ENCODE results near the gene DUOX2. TPM values are rescaled to one million over a fixed set of nuclear protein-coding genes. Genes with fewer than 3 reads are reported as not detected.

DUOX2 gene
- total RNA-seq, 1 donor from 2014 or later, result 20.6 TPM

DNA sequence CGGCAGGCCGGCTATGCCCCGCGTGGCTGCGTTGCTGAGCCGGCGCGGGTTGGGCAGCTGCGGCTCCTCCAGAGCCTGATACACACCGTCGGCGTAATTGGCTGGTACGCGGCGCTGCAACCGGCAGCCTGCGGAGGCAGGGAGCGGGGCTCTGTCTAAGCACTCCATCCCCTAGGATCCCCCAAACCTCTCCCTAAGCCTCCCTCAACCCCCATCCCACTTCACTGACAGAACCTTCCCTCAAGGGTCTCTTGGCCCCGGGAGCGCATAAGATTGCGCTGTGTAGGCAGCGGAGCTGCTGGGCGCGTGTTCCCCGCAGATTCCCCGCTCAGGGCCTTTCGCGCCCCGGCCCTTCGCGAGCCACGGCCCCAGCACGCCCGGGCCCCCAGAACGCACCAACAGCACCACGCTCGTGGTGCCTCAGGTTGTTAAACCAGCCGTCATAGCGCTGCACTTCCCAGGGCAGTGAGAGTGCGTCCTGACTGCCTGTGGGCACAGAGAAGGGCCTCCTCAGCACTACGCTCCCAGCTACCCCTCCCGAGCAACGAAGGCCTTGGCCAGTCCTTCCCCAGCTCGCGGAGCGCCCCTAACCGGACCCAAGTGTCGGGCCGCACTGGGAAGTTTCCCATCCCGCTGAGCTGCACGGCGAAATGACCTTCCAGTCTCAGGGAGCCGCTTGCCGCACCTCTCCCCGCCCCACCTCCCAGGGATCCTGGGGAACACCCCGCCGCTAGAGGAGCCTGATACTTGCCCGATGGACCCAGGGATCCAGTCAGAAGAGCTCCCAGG lies 1.2 kb downstream of the DUOX2 start:
- Histone ChIP-seq H3K9me3 (no peaks in the 10 kb centered on the region), H3K4me1 (peaks cover 44% of the 10 kb centered on the region), H3K27me3 (peaks cover 12% of the 10 kb centered on the region), H3K4me3 (peak overlapping the region; percentile 10 to 23), H3K27ac (no peak overlapping the region), H3K36me3 (no peaks in the 10 kb centered on the region)
- intact Hi-C loops (cut with DNase I), result no loop called here
- no peak for DNase-seq (ENCODE audit: extremely low spot score in 2 of 2)
- TF ChIP-seq POLR2AphosphoS5 (IDR thresholded peaks at IDR 0.05; ENCODE audit: insufficient read depth in 1 of 2, low read depth in 1 of 2) (no peak), POLR2A (IDR thresholded peaks at IDR 0.05) (no peak)
- TF ChIP-seq, protein P1, sequence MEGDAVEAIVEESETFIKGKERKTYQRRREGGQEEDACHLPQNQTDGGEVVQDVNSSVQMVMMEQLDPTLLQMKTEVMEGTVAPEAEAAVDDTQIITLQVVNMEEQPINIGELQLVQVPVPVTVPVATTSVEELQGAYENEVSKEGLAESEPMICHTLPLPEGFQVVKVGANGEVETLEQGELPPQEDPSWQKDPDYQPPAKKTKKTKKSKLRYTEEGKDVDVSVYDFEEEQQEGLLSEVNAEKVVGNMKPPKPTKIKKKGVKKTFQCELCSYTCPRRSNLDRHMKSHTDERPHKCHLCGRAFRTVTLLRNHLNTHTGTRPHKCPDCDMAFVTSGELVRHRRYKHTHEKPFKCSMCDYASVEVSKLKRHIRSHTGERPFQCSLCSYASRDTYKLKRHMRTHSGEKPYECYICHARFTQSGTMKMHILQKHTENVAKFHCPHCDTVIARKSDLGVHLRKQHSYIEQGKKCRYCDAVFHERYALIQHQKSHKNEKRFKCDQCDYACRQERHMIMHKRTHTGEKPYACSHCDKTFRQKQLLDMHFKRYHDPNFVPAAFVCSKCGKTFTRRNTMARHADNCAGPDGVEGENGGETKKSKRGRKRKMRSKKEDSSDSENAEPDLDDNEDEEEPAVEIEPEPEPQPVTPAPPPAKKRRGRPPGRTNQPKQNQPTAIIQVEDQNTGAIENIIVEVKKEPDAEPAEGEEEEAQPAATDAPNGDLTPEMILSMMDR (IDR thresholded peaks at IDR 0.05), result no peak

- no peaks in the 10 kb centered on the region for H3K36me3 ChIP-seq
- H3K27ac ChIP-seq, result no peak overlapping the region
- H3K27me3 ChIP-seq, result peaks cover 12% of the 10 kb centered on the region
- intact Hi-C loops (cut with DNase I), result no loop called here
- TF ChIP-seq POLR2A (IDR thresholded peaks at IDR 0.05) (no peak), POLR2AphosphoS5 (IDR thresholded peaks at IDR 0.05; ENCODE audit: insufficient read depth in 1 of 2, low read depth in 1 of 2) (no peak)
- TF ChIP-seq, protein P1 (IDR thresholded peaks at IDR 0.05), result no peak
- no peaks in the 10 kb centered on the region for H3K9me3 ChIP-seq
- peak overlapping the region; percentile 10 to 23 for H3K4me3 ChIP-seq
- DNase-seq (ENCODE audit: extremely low spot score in 2 of 2), result no peak
- peaks cover 37% of the 10 kb centered on the region for H3K4me1 ChIP-seq
Observed at GRCh38 chr15:45112143-45112590, 1.8 kb downstream of the DUOX2 start.

GRCh38 chr15:45111390-45112142 lies 2.4 kb downstream of the DUOX2 start:
- H3K27me3 ChIP-seq, result peaks cover 12% of the 10 kb centered on the region
- H3K4me3 ChIP-seq, result peak overlapping the region in 1 of 2 donors; percentile 23
- TF ChIP-seq, protein P1 (IDR thresholded peaks at IDR 0.05), result no peak
- no peak for TF ChIP-seq POLR2AphosphoS5 (IDR thresholded peaks at IDR 0.05; ENCODE audit: insufficient read depth in 1 of 2, low read depth in 1 of 2)
- TF ChIP-seq POLR2A (IDR thresholded peaks at IDR 0.05), result no peak
- H3K9me3 ChIP-seq, result no peaks in the 10 kb centered on the region
- peaks cover 31% of the 10 kb centered on the region for H3K4me1 ChIP-seq
- H3K27ac ChIP-seq, result no peak overlapping the region
- intact Hi-C loops (cut with DNase I), result no loop called here
- DNase-seq (ENCODE audit: extremely low spot score in 2 of 2), result no peak
- H3K36me3 ChIP-seq, result no peaks in the 10 kb centered on the region

GRCh38 chr15:45110256-45110820 lies 3.6 kb downstream of the DUOX2 start:
- no peak for TF ChIP-seq POLR2AphosphoS5 (IDR thresholded peaks at IDR 0.05; ENCODE audit: insufficient read depth in 1 of 2, low read depth in 1 of 2)
- TF ChIP-seq, protein P1 (IDR thresholded peaks at IDR 0.05), result no peak
- no peak for TF ChIP-seq POLR2A (IDR thresholded peaks at IDR 0.05)
- intact Hi-C loops (cut with DNase I), result no loop called here
- peaks cover 12% of the 10 kb centered on the region for H3K27me3 ChIP-seq

More at GRCh38 chr15:45110256-45110820, 3.6 kb downstream of the DUOX2 start:
- no peak overlapping the region for H3K4me3 ChIP-seq
- no peak overlapping the region for H3K27ac ChIP-seq
- no peak for DNase-seq (ENCODE audit: extremely low spot score in 2 of 2)
- H3K9me3 ChIP-seq, result no peaks in the 10 kb centered on the region
- H3K36me3 ChIP-seq, result no peaks in the 10 kb centered on the region
- peaks cover 27% of the 10 kb centered on the region for H3K4me1 ChIP-seq
